PC-3 (cell line): ENCODE data around the gene SLC12A3. TPM values are rescaled to one million over a fixed set of nuclear protein-coding genes. Genes with fewer than 3 reads are reported as not detected.

Experiments
- ATAC-seq: fragments of 200-7000 bp; cut with Tn5 transposase; 2 replicates; pipeline ENCODE4 v1.9.1; 2020; ENCODE audit warnings: mild to moderate bottlenecking, moderate library complexity
- BruUV-seq: library from RNA; stranded (reverse); fragments of 400-500 nt; replicated peaks from 2 replicates; lab custom pipeline; 2021; lab: Mats Ljungman, UMichigan
- CTCF ChIA-PET: fragments of 300-600 bp; sonication (Branson Sonifier 250); formaldehyde crosslinking; loops from one replicate; lab custom pipeline; 2022; ENCODE audit warnings: antibody characterized with exemption; lab: Charles Lee
- POLR2A ChIA-PET: fragments of 300-600 bp; sonication (Branson Sonifier 250); formaldehyde crosslinking; loops from one replicate; lab custom pipeline; 2022; ENCODE audit warnings: antibody characterized with exemption; ENCODE audit not compliant: unreplicated experiment; lab: Charles Lee
- DNase-seq: peaks from one replicate; pipeline ENCODE4 v3.0.0-alpha.2; 2015
- H2AFZ ChIP-seq: fragments of 300-600 bp; sonication (generic); 2 replicates; pipeline ENCODE4 v1.6.0; 2016; ENCODE audit warnings: antibody characterized with exemption, low read length
- H3F3A ChIP-seq: fragments of 300-600 bp; sonication (generic); one replicate; pipeline ENCODE4 v1.6.0; 2017; ENCODE audit warnings: antibody characterized with exemption, low read length, control low read depth, mild to moderate bottlenecking; ENCODE audit not compliant: unreplicated experiment
- H3K27ac ChIP-seq: fragments of 300-600 bp; sonication (generic); 2 replicates; pipeline ENCODE4 v1.5.1; 2016; ENCODE audit warnings: mild to moderate bottlenecking, low read length
- H3K27me3 ChIP-seq: fragments of 300-600 bp; sonication (generic); 2 replicates; pipeline ENCODE4 v1.6.1; 2016; ENCODE audit warnings: low read length, mixed read lengths
- H3K36me3 ChIP-seq: fragments of 300-600 bp; sonication (generic); 2 replicates; pipeline ENCODE4 v1.6.1; 2016; ENCODE audit warnings: low read depth, mixed run types, low read length, mixed read lengths
- H3K4me1 ChIP-seq: fragments of 300-600 bp; sonication (generic); 2 replicates; pipeline ENCODE4 v1.5.1; 2016; ENCODE audit warnings: low read length; ENCODE audit not compliant: insufficient read depth
- H3K4me2 ChIP-seq: fragments of 300-600 bp; sonication (generic); 2 replicates; pipeline ENCODE4 v1.6.0; 2016; ENCODE audit warnings: low read length
- H3K4me3 ChIP-seq: fragments of 300-600 bp; sonication (generic); 2 replicates; pipeline ENCODE4 v1.5.1; 2016; ENCODE audit warnings: mild to moderate bottlenecking, low read length, mixed read lengths
- H3K79me2 ChIP-seq: fragments of 300-600 bp; sonication (generic); 2 replicates; pipeline ENCODE4 v1.6.1; 2017; ENCODE audit warnings: low read length, mixed read lengths
- H3K9ac ChIP-seq: fragments of 300-600 bp; sonication (generic); 2 replicates; pipeline ENCODE4 v1.6.0; 2016; ENCODE audit warnings: mild to moderate bottlenecking, low read length
- H3K9me2 ChIP-seq: fragments of 300-600 bp; sonication (generic); replicated peaks from 2 replicates; pipeline ENCODE4 v1.6.1; 2016; ENCODE audit warnings: mixed run types, low read length, mixed read lengths
- H3K9me3 ChIP-seq: fragments of 300-600 bp; sonication (generic); 2 replicates; pipeline ENCODE4 v1.6.1; 2016; ENCODE audit warnings: low read length, mixed read lengths
- H4K20me1 ChIP-seq: fragments of 300-600 bp; sonication (generic); 2 replicates; pipeline ENCODE4 v1.6.1; 2016; ENCODE audit warnings: low read length, mixed read lengths
- EZH2 ChIP-seq: fragments of 300-600 bp; sonication (generic); IDR thresholded peaks from one replicate; pipeline ENCODE4 v1.6.1; 2017; ENCODE audit warnings: antibody characterized with exemption, mild to moderate bottlenecking, low read length; ENCODE audit not compliant: unreplicated experiment
- EZH2phosphoT487 ChIP-seq: fragments of 300-600 bp; sonication (generic); IDR thresholded peaks from 2 replicates; pipeline ENCODE4 v1.6.1; 2018; ENCODE audit warnings: mild to moderate bottlenecking, antibody characterized with exemption, low read length, borderline replicate concordance
- intact Hi-C: fragments of 100-400 bp; cut with micrococcal nuclease; formaldehyde crosslinking; loops from 2 replicates; pipeline ENCODE4 v1.9.0; 2023
- total RNA-seq: library from RNA; depleted of rRNA; stranded (reverse); fragments of >200 nt; gene quantifications from 2 replicates; pipeline ENCODE4 v1.2.3, GENCODE V29; 2014
- TF ChIP-seq, protein P1 (sequence below): fragments of 300-600 bp; sonication (generic); conservative IDR thresholded peaks from 2 replicates; pipeline ENCODE4 v1.5.1; 2017; ENCODE audit warnings: antibody characterized with exemption, low read depth, mild to moderate bottlenecking, low read length

The SLC12A3 gene
- total RNA-seq, 1 experiment from 2014 or later, result not detected

DNA sequence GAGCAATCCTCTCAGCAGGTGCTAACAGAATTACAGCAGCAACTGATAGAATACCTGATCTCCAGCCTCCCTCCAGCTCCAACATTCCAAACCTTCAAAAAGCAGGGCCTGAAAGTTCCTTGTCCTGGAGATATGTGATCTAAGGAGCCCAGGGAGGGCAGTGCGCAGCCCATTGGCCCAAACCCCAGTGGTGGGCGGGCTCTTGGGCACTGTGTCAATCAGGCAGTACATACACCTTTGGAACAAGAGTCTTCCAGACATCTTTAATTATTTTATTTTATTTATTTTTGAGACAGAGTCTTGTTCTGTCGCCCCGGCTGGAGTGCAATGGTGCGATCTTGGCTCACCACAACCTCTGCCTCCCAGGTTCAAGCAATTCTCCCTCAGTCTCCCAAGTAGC, 24.2 kb downstream of the SLC12A3 start:
- Histone ChIP-seq H3K9ac (no peak overlapping the region), H3K36me3 (no peaks in the 10 kb centered on the region), H3K4me2 (no peak overlapping the region), H3K9me3 (no peaks in the 10 kb centered on the region), H3K9me2 (no peaks in the 10 kb centered on the region), H3K27me3 (no peaks in the 10 kb centered on the region), H2AFZ (no peak overlapping the region), H3K79me2 (no peaks in the 10 kb centered on the region), H4K20me1 (no peaks in the 10 kb centered on the region), H3K27ac (no peak overlapping the region), H3K4me3 (no peak overlapping the region), H3F3A (no peaks in the 10 kb centered on the region), H3K4me1 (no peaks in the 10 kb centered on the region)
- DNase-seq (no peak), ATAC-seq (no peak)
- ChIA-PET POLR2A (no interaction called here), CTCF (no interaction called here)
- intact Hi-C loops, result no loop called here
- TF ChIP-seq EZH2phosphoT487, result no peak
- TF ChIP-seq EZH2, result no peak
- TF ChIP-seq, protein P1, sequence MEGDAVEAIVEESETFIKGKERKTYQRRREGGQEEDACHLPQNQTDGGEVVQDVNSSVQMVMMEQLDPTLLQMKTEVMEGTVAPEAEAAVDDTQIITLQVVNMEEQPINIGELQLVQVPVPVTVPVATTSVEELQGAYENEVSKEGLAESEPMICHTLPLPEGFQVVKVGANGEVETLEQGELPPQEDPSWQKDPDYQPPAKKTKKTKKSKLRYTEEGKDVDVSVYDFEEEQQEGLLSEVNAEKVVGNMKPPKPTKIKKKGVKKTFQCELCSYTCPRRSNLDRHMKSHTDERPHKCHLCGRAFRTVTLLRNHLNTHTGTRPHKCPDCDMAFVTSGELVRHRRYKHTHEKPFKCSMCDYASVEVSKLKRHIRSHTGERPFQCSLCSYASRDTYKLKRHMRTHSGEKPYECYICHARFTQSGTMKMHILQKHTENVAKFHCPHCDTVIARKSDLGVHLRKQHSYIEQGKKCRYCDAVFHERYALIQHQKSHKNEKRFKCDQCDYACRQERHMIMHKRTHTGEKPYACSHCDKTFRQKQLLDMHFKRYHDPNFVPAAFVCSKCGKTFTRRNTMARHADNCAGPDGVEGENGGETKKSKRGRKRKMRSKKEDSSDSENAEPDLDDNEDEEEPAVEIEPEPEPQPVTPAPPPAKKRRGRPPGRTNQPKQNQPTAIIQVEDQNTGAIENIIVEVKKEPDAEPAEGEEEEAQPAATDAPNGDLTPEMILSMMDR, result no peak
- no TSS peak for BruUV-seq

DNA sequence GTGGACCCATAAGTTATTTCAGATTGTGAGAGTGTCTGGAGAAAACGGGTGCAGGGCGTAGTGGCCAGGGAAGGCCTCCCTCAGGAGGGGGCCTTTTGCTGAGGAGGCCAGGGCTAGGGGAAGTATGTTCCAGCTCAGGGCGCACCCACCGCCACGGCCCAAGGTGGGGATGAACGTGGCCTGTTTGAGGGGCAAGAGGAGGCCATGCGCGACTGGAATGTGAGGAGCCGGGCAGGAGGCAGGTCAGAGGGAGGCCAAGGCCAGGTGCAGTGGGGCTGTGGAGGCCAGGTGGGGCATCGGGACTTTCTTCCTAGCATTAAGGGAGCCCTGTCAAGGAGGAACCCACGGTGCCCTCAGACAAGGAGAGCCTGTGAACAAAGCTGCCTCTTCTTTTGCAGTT, 26.7 kb downstream of the SLC12A3 start:
- ChIA-PET POLR2A (no interaction called here), CTCF (no interaction called here)
- Histone ChIP-seq H3K9ac (no peak overlapping the region), H3K4me2 (no peak overlapping the region), H3K79me2 (no peaks in the 10 kb centered on the region), H3K36me3 (no peaks in the 10 kb centered on the region), H3K9me2 (no peaks in the 10 kb centered on the region), H3K4me3 (no peak overlapping the region), H4K20me1 (no peaks in the 10 kb centered on the region), H3K27ac (no peak overlapping the region), H3K27me3 (no peaks in the 10 kb centered on the region), H3F3A (no peaks in the 10 kb centered on the region), H2AFZ (no peak overlapping the region), H3K9me3 (no peaks in the 10 kb centered on the region), H3K4me1 (no peaks in the 10 kb centered on the region)
- ATAC-seq, result no peak
- TF ChIP-seq, protein P1, result no peak
- TF ChIP-seq EZH2phosphoT487 (no peak), EZH2 (no peak)
- intact Hi-C loops, result no loop called here
- no TSS peak for BruUV-seq
- DNase-seq, result no peak

GRCh38 chr16:56892705-56893104, 27.7 kb downstream of the SLC12A3 start:
- POLR2A ChIA-PET, result no interaction called here

More at GRCh38 chr16:56892705-56893104, 27.7 kb downstream of the SLC12A3 start:
- Histone ChIP-seq H3K4me1 (no peaks in the 10 kb centered on the region), H3K4me2 (no peak overlapping the region), H2AFZ (no peak overlapping the region), H3K36me3 (no peaks in the 10 kb centered on the region), H4K20me1 (no peaks in the 10 kb centered on the region), H3K79me2 (no peaks in the 10 kb centered on the region), H3K9me3 (no peaks in the 10 kb centered on the region), H3K27me3 (no peaks in the 10 kb centered on the region), H3K27ac (no peak overlapping the region), H3K4me3 (no peak overlapping the region), H3F3A (no peaks in the 10 kb centered on the region), H3K9ac (no peak overlapping the region), H3K9me2 (no peaks in the 10 kb centered on the region)
- no TSS peak for BruUV-seq
- TF ChIP-seq EZH2phosphoT487 (no peak), EZH2 (no peak)
- TF ChIP-seq, protein P1, result no peak
- CTCF ChIA-PET, result no interaction called here
- DNase-seq, result no peak
- no peak for ATAC-seq
- intact Hi-C loops, result no loop called here
